Measurements from ENCODE around the gene CHRD. TPM values are rescaled to one million over a fixed set of nuclear protein-coding genes. Genes with fewer than 3 reads are reported as not detected.

Gene CHRD
- total RNA-seq, 1 donor from 2014 or later, result not detected

- Mint-ChIP-seq H3K4me1 (ENCODE audit: low read depth) (peaks cover 5% of the 10 kb centered on the region), H3K4me3 (no peak overlapping the region), H3K27ac (no peak overlapping the region), H3K9me3 (no peaks in the 10 kb centered on the region), H3K27me3 (ENCODE audit: insufficient read depth) (peaks cover 38% of the 10 kb centered on the region), H3K36me3 (ENCODE audit: low read depth) (peaks cover 15% of the 10 kb centered on the region)
- intact Hi-C loops (cut with micrococcal nuclease), result no loop called here
- no peak for DNase-seq (ENCODE audit: low spot score)
Measured at GRCh38 chr3:184373422-184373821, 6.4 kb upstream of the CHRD start.

GRCh38 chr3:184375747-184376461, 4.0 kb upstream of the CHRD start:
- Mint-ChIP-seq H3K36me3 (ENCODE audit: low read depth) (no peaks in the 10 kb centered on the region), H3K4me1 (ENCODE audit: low read depth) (peaks cover 5% of the 10 kb centered on the region), H3K4me3 (no peak overlapping the region), H3K27ac (no peak overlapping the region), H3K27me3 (ENCODE audit: insufficient read depth) (peaks cover 52% of the 10 kb centered on the region), H3K9me3 (no peaks in the 10 kb centered on the region)
- no peak for DNase-seq (ENCODE audit: low spot score)
- intact Hi-C loops (cut with micrococcal nuclease), result no loop called here

- DNase-seq (ENCODE audit: low spot score), result no peak
- Mint-ChIP-seq H3K4me3 (no peak overlapping the region), H3K27ac (no peak overlapping the region), H3K27me3 (ENCODE audit: insufficient read depth) (peaks cover 66% of the 10 kb centered on the region), H3K36me3 (ENCODE audit: low read depth) (no peaks in the 10 kb centered on the region), H3K9me3 (no peaks in the 10 kb centered on the region), H3K4me1 (ENCODE audit: low read depth) (no peaks in the 10 kb centered on the region)
- intact Hi-C loops (cut with micrococcal nuclease), result no loop called here
Measured at GRCh38 chr3:184377374-184377773, 2.5 kb upstream of the CHRD start.

- no peak for DNase-seq (ENCODE audit: low spot score)
- no peaks in the 10 kb centered on the region for H3K4me1 Mint-ChIP-seq (ENCODE audit: low read depth)
- H3K27me3 Mint-ChIP-seq (ENCODE audit: insufficient read depth), result peaks cover 70% of the 10 kb centered on the region
- peak within 1 kb of the TSS; percentile 40 for H3K4me3 Mint-ChIP-seq
- H3K9me3 Mint-ChIP-seq, result no peaks in the 10 kb centered on the region
- H3K36me3 Mint-ChIP-seq (ENCODE audit: low read depth), result no peaks in the 10 kb centered on the region
- intact Hi-C loops (cut with micrococcal nuclease), result no loop called here
- H3K27ac Mint-ChIP-seq, result no peak within 1 kb of the TSS
Measured at GRCh38 chr3:184377882-184378445, 1.9 kb upstream of the CHRD start, which contains the start of gene THPO. TSS of gene THPO (minus strand) at chr3:184378207. CDS start at chr3:184376259, 1,948 bp downstream.

- H3K27ac Mint-ChIP-seq, result no peak overlapping the region
- no peaks in the 10 kb centered on the region for H3K4me1 Mint-ChIP-seq (ENCODE audit: low read depth)
- H3K27me3 Mint-ChIP-seq (ENCODE audit: insufficient read depth), result peaks cover 71% of the 10 kb centered on the region
Measured at GRCh38 chr3:184378651-184379357, 1.1 kb upstream of the CHRD start.

GRCh38 chr3:184380185-184380626, 352 bp downstream of the CHRD start:
- H3K4me3 Mint-ChIP-seq, result no peak overlapping the region
- intact Hi-C loops (cut with micrococcal nuclease), result no loop called here
- no peak overlapping the region for H3K27ac Mint-ChIP-seq
- H3K27me3 Mint-ChIP-seq (ENCODE audit: insufficient read depth), result peaks cover 71% of the 10 kb centered on the region
- H3K4me1 Mint-ChIP-seq (ENCODE audit: low read depth), result no peaks in the 10 kb centered on the region
- no peaks in the 10 kb centered on the region for H3K9me3 Mint-ChIP-seq
- H3K36me3 Mint-ChIP-seq (ENCODE audit: low read depth), result no peaks in the 10 kb centered on the region
- DNase-seq (ENCODE audit: low spot score), result no peak

More at GRCh38 chr3:184378651-184379357, 1.1 kb upstream of the CHRD start:
- intact Hi-C loops (cut with micrococcal nuclease), result no loop called here
- H3K4me3 Mint-ChIP-seq, result peak overlapping the region; percentile 40
- no peaks in the 10 kb centered on the region for H3K36me3 Mint-ChIP-seq (ENCODE audit: low read depth)
- no peaks in the 10 kb centered on the region for H3K9me3 Mint-ChIP-seq
- no peak for DNase-seq (ENCODE audit: low spot score)

- no peak for DNase-seq (ENCODE audit: low spot score)
- H3K27ac Mint-ChIP-seq, result no peak overlapping the region
- no peaks in the 10 kb centered on the region for H3K4me1 Mint-ChIP-seq (ENCODE audit: low read depth)
- peak overlapping the region; percentile 33 for H3K4me3 Mint-ChIP-seq
- intact Hi-C loops (cut with micrococcal nuclease), result no loop called here
- peaks cover 69% of the 10 kb centered on the region for H3K27me3 Mint-ChIP-seq (ENCODE audit: insufficient read depth)
- no peaks in the 10 kb centered on the region for H3K36me3 Mint-ChIP-seq (ENCODE audit: low read depth)
- H3K9me3 Mint-ChIP-seq, result no peaks in the 10 kb centered on the region
Measured at GRCh38 chr3:184380627-184381260, 890 bp downstream of the CHRD start.

GRCh38 chr3:184381261-184382224, 1.7 kb downstream of the CHRD start:
- Mint-ChIP-seq H3K4me3 (no peak overlapping the region), H3K36me3 (ENCODE audit: low read depth) (no peaks in the 10 kb centered on the region), H3K9me3 (no peaks in the 10 kb centered on the region), H3K27me3 (ENCODE audit: insufficient read depth) (peaks cover 65% of the 10 kb centered on the region), H3K27ac (no peak overlapping the region), H3K4me1 (ENCODE audit: low read depth) (no peaks in the 10 kb centered on the region)
- intact Hi-C loops (cut with micrococcal nuclease), result no loop called here
- DNase-seq (ENCODE audit: low spot score), result no peak

- Mint-ChIP-seq H3K4me1 (ENCODE audit: low read depth) (no peaks in the 10 kb centered on the region), H3K9me3 (no peaks in the 10 kb centered on the region), H3K27me3 (ENCODE audit: insufficient read depth) (peaks cover 56% of the 10 kb centered on the region), H3K27ac (no peak overlapping the region), H3K4me3 (no peak overlapping the region), H3K36me3 (ENCODE audit: low read depth) (no peaks in the 10 kb centered on the region)
- DNase-seq (ENCODE audit: low spot score), result no peak
- intact Hi-C loops (cut with micrococcal nuclease), result no loop called here
Measured at GRCh38 chr3:184382326-184383032, 2.6 kb downstream of the CHRD start.

- peaks cover 51% of the 10 kb centered on the region for H3K27me3 Mint-ChIP-seq (ENCODE audit: insufficient read depth)
- intact Hi-C loops (cut with micrococcal nuclease), result no loop called here
- no peaks in the 10 kb centered on the region for H3K9me3 Mint-ChIP-seq
- H3K36me3 Mint-ChIP-seq (ENCODE audit: low read depth), result no peaks in the 10 kb centered on the region
- no peak overlapping the region for H3K27ac Mint-ChIP-seq
- no peaks in the 10 kb centered on the region for H3K4me1 Mint-ChIP-seq (ENCODE audit: low read depth)
- H3K4me3 Mint-ChIP-seq, result no peak overlapping the region
- DNase-seq (ENCODE audit: low spot score), result no peak
Measured at GRCh38 chr3:184383033-184383740, 3.3 kb downstream of the CHRD start.

GRCh38 chr3:184384342-184384741, 4.5 kb downstream of the CHRD start:
- Mint-ChIP-seq H3K4me1 (ENCODE audit: low read depth) (no peaks in the 10 kb centered on the region), H3K4me3 (no peak overlapping the region), H3K27me3 (ENCODE audit: insufficient read depth) (peaks cover 42% of the 10 kb centered on the region), H3K27ac (no peak overlapping the region), H3K36me3 (ENCODE audit: low read depth) (no peaks in the 10 kb centered on the region), H3K9me3 (no peaks in the 10 kb centered on the region)
- intact Hi-C loops (cut with micrococcal nuclease), result no loop called here
- no peak for DNase-seq (ENCODE audit: low spot score)
